Astrocyte of the spinal cord (primary cell): ENCODE results near the gene PCCB.
"Not testable (repeated sequence)": the region's sequence is repeated elsewhere in the genome, so short reads cannot be mapped to it uniquely, and the experiment has no call there.

Experiments used
- DNase-seq: peaks from one replicate; pipeline ENCODE4 v3.0.0; 2011; ENCODE audit warnings: low read depth, low spot score
- H3K4me3 ChIP-seq: 2 replicates; pipeline ENCODE4 v1.5.1; 2011; ENCODE audit warnings: low read depth, mild to moderate bottlenecking, low read length, moderate library complexity
- in situ Hi-C: cut with HindIII; loops from 2 replicates; pipeline ENCODE4 v1.10.0; 2017; ENCODE audit warnings: low sequenced_read_pairs
- TF ChIP-seq, protein P1 (sequence below): IDR thresholded peaks from 2 replicates; pipeline ENCODE4 v1.5.1; 2012; ENCODE audit warnings: low read depth, mild to moderate bottlenecking, low read length, inconsistent platforms

The PCCB gene

DNA sequence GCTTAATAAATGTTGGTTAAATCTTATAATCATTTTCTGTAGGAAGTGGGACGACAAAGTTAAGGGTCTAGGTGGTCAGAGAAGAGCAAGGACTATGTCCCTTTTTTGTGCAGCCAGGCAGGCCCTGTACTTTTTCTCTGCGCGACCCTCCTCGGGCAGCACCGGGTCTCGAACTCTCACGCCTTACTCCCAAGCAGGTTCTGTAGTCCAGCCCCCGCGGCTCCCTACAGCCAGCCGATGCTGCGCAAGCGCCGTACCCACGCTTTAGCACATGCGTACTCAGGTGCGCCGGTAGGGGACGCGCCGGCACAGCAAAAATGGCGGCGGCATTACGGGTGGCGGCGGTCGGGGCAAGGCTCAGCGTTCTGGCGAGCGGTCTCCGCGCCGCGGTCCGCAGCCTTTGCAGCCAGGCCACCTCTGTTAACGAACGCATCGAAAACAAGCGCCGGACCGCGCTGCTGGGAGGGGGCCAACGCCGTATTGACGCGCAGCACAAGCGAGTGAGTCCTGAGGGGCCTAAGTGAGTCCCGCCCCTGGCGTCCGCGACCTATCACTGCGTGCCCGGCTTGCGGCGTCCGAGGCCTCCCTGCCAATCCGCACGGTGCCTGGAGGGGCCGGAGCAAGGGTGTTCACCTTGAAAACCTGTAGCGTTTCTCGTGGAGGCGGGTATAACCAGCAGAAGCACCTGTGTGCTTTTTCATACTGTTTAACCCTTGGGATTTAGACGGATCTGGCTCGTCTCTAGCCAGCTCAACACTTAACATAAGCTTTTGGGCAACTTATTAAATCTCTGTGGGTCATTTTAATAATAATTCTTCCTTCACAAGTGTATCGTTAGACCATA lies at the start of gene PCCB:
TSS of gene PCCB (plus strand) at position 282 of the 844 bp plus-strand sequence. CDS start at position 318, 36 bp downstream.
- TF ChIP-seq, protein P1, sequence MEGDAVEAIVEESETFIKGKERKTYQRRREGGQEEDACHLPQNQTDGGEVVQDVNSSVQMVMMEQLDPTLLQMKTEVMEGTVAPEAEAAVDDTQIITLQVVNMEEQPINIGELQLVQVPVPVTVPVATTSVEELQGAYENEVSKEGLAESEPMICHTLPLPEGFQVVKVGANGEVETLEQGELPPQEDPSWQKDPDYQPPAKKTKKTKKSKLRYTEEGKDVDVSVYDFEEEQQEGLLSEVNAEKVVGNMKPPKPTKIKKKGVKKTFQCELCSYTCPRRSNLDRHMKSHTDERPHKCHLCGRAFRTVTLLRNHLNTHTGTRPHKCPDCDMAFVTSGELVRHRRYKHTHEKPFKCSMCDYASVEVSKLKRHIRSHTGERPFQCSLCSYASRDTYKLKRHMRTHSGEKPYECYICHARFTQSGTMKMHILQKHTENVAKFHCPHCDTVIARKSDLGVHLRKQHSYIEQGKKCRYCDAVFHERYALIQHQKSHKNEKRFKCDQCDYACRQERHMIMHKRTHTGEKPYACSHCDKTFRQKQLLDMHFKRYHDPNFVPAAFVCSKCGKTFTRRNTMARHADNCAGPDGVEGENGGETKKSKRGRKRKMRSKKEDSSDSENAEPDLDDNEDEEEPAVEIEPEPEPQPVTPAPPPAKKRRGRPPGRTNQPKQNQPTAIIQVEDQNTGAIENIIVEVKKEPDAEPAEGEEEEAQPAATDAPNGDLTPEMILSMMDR = peak; percentile 76
- H3K4me3 ChIP-seq = peak within 1 kb of the TSS; percentile 71
- in situ Hi-C loops = no loop called here
- peak; percentile 95 for DNase-seq

DNA sequence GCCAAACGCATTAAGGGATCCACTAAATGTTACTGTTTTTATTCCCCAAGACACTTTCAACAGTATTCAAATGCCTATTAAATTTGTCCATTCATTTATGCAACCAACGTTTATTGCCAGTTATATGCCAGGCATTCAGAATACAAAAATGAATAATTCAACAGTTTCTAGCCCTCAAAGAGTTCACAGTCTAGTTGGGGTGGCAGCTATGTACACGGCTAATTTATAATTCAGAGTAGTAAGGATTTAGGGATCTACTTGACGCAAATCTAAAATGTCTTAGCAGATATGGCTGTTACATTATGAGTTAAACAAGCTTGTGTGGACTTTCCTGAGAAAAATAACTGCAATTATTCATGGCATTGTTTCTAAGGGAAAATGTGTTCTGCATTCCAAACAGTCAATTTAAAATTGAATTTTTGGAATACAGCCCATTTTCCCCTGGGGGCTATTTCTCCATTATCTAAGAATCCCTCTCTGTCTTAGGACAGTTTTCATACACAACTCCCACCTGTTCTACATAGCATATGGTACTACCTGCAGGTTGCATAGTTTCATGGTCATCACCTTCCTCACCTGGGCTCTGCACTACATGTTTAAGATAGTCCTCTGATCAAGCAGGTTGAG lies 42.5 kb upstream of the PCCB start:
- TF ChIP-seq, protein P1 = no peak
- no peak for DNase-seq
- H3K4me3 ChIP-seq = no peak overlapping the region
- in situ Hi-C loops = no loop called here

DNA sequence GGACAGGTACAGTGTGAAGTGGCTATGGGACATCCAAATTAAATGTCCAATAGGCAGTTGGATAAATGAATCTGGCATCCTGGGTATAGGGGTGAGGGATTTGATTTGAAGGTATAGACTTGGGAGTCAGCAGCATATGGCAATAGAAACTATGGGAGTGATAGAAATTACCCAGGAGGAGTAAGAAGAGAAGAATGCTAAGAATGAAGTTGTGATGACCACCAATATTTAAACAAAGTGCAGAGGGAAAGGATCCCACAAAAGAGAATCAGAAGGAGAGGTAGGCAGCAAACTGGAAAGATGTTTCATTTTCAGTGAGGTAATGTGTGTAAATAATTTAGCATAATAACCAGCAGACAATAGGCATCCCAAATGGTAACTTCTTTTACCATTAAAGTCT lies 40.2 kb upstream of the PCCB start:
- in situ Hi-C loops = no loop called here
- no peak overlapping the region for H3K4me3 ChIP-seq
- TF ChIP-seq, protein P1 = no peak
- DNase-seq = peak; percentile 48

DNA sequence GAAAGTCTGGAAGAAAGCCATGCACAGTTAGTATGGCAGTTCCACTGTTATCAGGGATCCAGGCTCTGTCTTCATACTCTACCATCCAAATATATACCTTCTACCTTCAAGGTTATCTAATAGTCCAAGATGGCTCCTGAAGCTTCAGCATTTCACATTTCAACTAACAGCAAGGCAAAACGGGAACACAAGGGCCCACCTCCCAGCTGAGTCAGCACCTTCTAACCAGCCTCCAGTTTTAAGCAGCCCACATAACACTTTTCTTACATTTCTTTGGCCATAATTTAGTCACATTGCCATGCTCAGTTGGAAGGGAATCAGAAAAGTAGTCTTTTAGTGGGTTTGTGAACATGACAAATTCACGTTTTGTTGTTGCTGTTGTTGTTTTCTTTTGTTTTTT lies 38.6 kb upstream of the PCCB start:
- no peak overlapping the region for H3K4me3 ChIP-seq
- TF ChIP-seq, protein P1 = no peak
- in situ Hi-C loops = no loop called here
- DNase-seq = no peak

DNA sequence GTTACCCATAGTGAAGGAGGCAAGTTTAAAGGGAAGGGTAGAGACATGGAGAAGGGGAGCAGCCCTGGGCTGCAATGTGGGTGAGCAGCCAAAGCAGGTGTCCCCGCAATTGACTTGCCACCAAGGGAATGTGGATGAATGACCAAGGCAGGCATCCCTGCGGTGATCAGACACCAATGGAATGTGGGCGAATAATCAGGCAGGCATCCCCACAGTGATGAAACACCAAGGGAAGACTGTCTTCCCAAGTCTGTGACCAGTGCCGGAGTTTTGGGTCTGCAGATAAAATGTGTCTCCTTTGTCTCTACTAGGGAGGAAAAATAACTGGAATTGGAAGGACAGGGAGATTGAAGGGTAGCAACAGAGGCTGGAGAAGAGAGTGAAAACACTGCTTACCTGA lies 27.4 kb upstream of the PCCB start:
- peak; percentile 12 for DNase-seq
- H3K4me3 ChIP-seq, in situ Hi-C loops: not testable (repeated sequence)

DNA sequence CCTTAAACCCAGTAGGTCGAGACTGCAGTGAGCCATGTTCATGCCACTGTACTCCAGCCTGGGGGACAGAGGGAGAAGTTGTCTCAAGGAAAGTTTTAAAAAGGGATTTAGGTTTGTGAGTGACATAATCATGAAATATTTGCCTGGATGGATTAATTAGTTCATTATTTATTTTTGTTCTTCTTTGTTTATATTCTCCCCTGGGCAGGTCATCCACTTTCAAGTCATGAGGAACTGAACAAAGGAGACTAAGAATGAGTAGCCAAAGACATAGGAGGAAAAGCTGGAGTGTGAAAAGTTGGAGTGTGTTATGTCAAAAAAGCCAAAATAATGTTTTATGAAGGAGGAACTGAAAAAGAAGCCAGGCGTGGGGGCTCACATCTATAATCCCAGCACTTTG lies 17.7 kb upstream of the PCCB start:
- no peak overlapping the region for H3K4me3 ChIP-seq
- in situ Hi-C loops = no loop called here
- TF ChIP-seq, protein P1 = no peak
- no peak for DNase-seq

DNA sequence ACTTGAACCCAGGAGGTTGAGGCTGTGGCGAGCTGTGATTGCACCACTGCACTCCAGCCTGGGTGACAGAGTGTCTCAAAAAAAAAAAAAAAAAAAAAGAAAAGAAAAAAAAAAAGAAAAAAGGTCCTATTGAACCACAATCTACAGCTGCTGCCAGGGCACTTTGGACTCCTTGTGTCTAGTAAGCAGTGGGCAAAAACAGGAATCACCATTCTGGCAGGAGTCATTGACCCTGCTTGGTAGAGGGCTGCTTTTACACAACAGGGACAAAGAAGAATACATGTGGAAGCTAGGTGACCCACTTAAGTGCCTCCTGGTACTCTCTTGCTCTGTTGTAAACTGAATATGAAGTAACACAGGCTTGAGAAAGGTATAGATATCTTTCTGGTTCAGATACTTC lies 14.6 kb upstream of the PCCB start:
- no peak for DNase-seq
- in situ Hi-C loops = no loop called here
- TF ChIP-seq, protein P1 = no peak
- H3K4me3 ChIP-seq = no peak overlapping the region
